Measurements from ENCODE around the gene CHRNE. TPM values are rescaled to one million over a fixed set of nuclear protein-coding genes. Genes with fewer than 3 reads are reported as not detected.
A peak's percentile ranks its signal among the peaks of the same experiment; 100 is the strongest.

The CHRNE gene
- polyA plus RNA-seq, 2 of the 4 experiments (the other 2 are of a cell fraction), result 0.10 to 0.13 TPM

DNA sequence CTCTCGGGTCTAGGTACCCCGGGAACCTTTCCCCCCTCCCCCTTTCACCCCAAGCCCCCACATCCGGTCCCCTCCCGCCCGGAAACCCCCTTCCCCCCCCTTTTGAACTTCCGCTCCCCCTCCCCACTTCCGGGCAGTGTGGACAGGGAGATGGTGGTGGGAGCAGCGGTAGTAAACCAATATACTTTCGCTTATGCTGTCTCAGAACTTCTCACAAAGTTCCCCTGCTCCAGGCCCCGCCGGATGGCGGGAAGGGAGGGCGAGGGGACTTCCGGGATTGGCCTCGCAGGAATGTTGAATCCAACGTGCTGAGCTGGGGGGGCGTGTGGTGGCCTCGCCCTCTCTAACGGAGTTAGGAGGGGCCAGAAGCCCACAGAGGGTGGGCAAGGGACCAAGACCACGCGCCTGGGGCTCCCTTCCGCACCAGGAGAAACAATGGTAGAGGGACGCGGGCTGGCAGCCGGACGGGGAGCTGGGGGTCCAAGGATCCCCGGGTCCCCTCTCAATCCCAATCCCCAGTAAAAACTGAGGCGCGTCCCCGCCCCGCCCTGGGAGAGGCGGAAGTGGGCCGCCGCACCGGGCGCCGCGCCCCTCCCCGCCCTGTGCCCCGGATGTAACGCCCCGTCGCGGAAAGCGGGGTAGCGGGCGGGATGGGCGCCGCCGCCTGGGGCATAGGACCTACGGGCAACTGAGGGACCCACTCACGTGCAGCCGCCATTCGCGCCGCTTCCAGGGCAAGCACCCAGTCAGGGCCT, 44.7 kb upstream of the CHRNE start (continued):
- TF ChIP-seq, protein P1, sequence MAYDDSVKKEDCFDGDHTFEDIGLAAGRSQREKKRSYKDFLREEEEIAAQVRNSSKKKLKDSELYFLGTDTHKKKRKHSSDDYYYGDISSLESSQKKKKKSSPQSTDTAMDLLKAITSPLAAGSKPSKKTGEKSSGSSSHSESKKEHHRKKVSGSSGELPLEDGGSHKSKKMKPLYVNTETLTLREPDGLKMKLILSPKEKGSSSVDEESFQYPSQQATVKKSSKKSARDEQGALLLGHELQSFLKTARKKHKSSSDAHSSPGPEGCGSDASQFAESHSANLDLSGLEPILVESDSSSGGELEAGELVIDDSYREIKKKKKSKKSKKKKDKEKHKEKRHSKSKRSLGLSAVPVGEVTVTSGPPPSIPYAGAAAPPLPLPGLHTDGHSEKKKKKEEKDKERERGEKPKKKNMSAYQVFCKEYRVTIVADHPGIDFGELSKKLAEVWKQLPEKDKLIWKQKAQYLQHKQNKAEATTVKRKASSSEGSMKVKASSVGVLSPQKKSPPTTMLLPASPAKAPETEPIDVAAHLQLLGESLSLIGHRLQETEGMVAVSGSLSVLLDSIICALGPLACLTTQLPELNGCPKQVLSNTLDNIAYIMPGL (CRISPR knock-in tag; IDR thresholded peaks at IDR 0.05; ENCODE audit: borderline replicate concordance), result no peak
- TF ChIP-seq ZC3H11A (IDR thresholded peaks at IDR 0.05), result no peak
- peak; percentile 10; the same call in 1 of the 2 replicates for TF ChIP-seq MAZ (IDR thresholded peaks at IDR 0.05; ENCODE audit: borderline replicate concordance, low read depth, low read length)
- peak; percentile 76 for TF ChIP-seq EHF (CRISPR knock-in tag; IDR thresholded peaks at IDR 0.05)
- 0 out of 2 replicates have a peak, but pooled peaks have one; percentile 34 for TF ChIP-seq POLR2AphosphoS2 (conservative IDR thresholded peaks at IDR 0.05; ENCODE audit: low read length)
- no peak for TF ChIP-seq RNF2 (IDR thresholded peaks at IDR 0.05; ENCODE audit: borderline replicate concordance, low read depth)
- TF ChIP-seq ZFP36 (IDR thresholded peaks at IDR 0.05; ENCODE audit: borderline replicate concordance, partially characterized antibody), result no peak
- TF ChIP-seq FOSL2 (IDR thresholded peaks at IDR 0.05), result no peak
- no peak for TF ChIP-seq FOSL2 (CRISPR knock-in tag; IDR thresholded peaks at IDR 0.05)
- no peak for TF ChIP-seq HEYL (CRISPR knock-in tag; IDR thresholded peaks at IDR 0.05)
- no peak for TF ChIP-seq CHD4 (IDR thresholded peaks at IDR 0.05; ENCODE audit: borderline replicate concordance)
- TF ChIP-seq SREBF2 (IDR thresholded peaks at IDR 0.05), result no peak
- no peak for TF ChIP-seq POLR2A (IDR thresholded peaks at IDR 0.05; ENCODE audit: low read length)
- no peak for TF ChIP-seq NR3C1 (IDR thresholded peaks at IDR 0.05)
- TF ChIP-seq BHLHE40 (IDR thresholded peaks at IDR 0.05; ENCODE audit: low read depth, low read length), result no peak
- no peak for TF ChIP-seq MAFK (IDR thresholded peaks at IDR 0.05; ENCODE audit: partially characterized antibody)
- no peak for TF ChIP-seq MYC (IDR thresholded peaks at IDR 0.05; ENCODE audit: borderline replicate concordance, low read length)
- TF ChIP-seq GATA3 (IDR thresholded peaks at IDR 0.05; ENCODE audit: borderline replicate concordance), result no peak; the same call in 1 of the 2 replicates
- TF ChIP-seq CHD2 (IDR thresholded peaks at IDR 0.05; ENCODE audit: low read length, partially characterized antibody), result no peak
- no peak for TF ChIP-seq KDM5A (IDR thresholded peaks at IDR 0.05)
- no peak for TF ChIP-seq ZSCAN20 (CRISPR knock-in tag; IDR thresholded peaks at IDR 0.05)
- TF ChIP-seq CBX2 (IDR thresholded peaks at IDR 0.05; ENCODE audit: borderline replicate concordance, low read depth), result no peak
- no peak for TF ChIP-seq RAD21 (conservative IDR thresholded peaks at IDR 0.05 in 1 of 2, IDR thresholded peaks at IDR 0.05 in 1 of 2)
- no peak for TF ChIP-seq HES2 (IDR thresholded peaks at IDR 0.05)
- TF ChIP-seq FOXS1 (CRISPR knock-in tag; IDR thresholded peaks at IDR 0.05), result no peak
- TF ChIP-seq HOXB5 (CRISPR knock-in tag; IDR thresholded peaks at IDR 0.05), result no peak; the same call in 1 of the 2 replicates
- TF ChIP-seq CEBPB (IDR thresholded peaks at IDR 0.05), result no peak
- TF ChIP-seq, protein P2, sequence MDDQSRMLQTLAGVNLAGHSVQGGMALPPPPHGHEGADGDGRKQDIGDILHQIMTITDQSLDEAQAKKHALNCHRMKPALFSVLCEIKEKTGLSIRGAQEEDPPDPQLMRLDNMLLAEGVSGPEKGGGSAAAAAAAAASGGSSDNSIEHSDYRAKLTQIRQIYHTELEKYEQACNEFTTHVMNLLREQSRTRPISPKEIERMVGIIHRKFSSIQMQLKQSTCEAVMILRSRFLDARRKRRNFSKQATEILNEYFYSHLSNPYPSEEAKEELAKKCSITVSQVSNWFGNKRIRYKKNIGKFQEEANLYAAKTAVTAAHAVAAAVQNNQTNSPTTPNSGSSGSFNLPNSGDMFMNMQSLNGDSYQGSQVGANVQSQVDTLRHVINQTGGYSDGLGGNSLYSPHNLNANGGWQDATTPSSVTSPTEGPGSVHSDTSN (IDR thresholded peaks at IDR 0.05), result no peak; the same call in 1 of the 2 replicates
- no peak for TF ChIP-seq EHMT2 (IDR thresholded peaks at IDR 0.05; ENCODE audit: low read depth)
- no peak; the same call in 1 of the 2 replicates for TF ChIP-seq PHF8 (IDR thresholded peaks at IDR 0.05; ENCODE audit: borderline replicate concordance, low read depth)
- TF ChIP-seq, protein P3, sequence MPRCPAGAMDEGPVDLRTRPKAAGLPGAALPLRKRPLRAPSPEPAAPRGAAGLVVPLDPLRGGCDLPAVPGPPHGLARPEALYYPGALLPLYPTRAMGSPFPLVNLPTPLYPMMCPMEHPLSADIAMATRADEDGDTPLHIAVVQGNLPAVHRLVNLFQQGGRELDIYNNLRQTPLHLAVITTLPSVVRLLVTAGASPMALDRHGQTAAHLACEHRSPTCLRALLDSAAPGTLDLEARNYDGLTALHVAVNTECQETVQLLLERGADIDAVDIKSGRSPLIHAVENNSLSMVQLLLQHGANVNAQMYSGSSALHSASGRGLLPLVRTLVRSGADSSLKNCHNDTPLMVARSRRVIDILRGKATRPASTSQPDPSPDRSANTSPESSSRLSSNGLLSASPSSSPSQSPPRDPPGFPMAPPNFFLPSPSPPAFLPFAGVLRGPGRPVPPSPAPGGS (IDR thresholded peaks at IDR 0.05), result peak; percentile 27; the same call in 1 of the 3 replicates
- 0 out of 2 replicates have a peak, but pooled peaks have one; percentile 13 for TF ChIP-seq RARB (CRISPR knock-in tag; IDR thresholded peaks at IDR 0.05)
- no peak; the same call in 2 of the 3 replicates for TF ChIP-seq SMC3 (IDR thresholded peaks at IDR 0.05)
- TF ChIP-seq, protein P4, sequence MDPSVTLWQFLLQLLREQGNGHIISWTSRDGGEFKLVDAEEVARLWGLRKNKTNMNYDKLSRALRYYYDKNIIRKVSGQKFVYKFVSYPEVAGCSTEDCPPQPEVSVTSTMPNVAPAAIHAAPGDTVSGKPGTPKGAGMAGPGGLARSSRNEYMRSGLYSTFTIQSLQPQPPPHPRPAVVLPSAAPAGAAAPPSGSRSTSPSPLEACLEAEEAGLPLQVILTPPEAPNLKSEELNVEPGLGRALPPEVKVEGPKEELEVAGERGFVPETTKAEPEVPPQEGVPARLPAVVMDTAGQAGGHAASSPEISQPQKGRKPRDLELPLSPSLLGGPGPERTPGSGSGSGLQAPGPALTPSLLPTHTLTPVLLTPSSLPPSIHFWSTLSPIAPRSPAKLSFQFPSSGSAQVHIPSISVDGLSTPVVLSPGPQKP (IDR thresholded peaks at IDR 0.05; ENCODE audit: low read depth, low read length), result 0 out of 2 replicates have a peak, but pooled peaks have one; percentile 70
- TF ChIP-seq, protein P5, sequence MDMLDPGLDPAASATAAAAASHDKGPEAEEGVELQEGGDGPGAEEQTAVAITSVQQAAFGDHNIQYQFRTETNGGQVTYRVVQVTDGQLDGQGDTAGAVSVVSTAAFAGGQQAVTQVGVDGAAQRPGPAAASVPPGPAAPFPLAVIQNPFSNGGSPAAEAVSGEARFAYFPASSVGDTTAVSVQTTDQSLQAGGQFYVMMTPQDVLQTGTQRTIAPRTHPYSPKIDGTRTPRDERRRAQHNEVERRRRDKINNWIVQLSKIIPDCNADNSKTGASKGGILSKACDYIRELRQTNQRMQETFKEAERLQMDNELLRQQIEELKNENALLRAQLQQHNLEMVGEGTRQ (IDR thresholded peaks at IDR 0.05), result no peak
- TF ChIP-seq RFX5 (IDR thresholded peaks at IDR 0.05), result no peak
- TF ChIP-seq FOSB (CRISPR knock-in tag; IDR thresholded peaks at IDR 0.05), result peak; percentile 77; the same call in 1 of the 2 replicates
- TF ChIP-seq ESRRA (IDR thresholded peaks at IDR 0.05; ENCODE audit: borderline replicate concordance, low read length), result no peak
